ENCODE data around the gene CRPPA.
"Not testable (repeated sequence)": the region's sequence is repeated elsewhere in the genome, so short reads cannot be mapped to it uniquely, and the experiment has no call there.

- not testable (repeated sequence) for TF ChIP-seq CTCF (IDR thresholded peaks at IDR 0.05); EP300 (IDR thresholded peaks at IDR 0.05; ENCODE audit: low read depth); POLR2AphosphoS5 (IDR thresholded peaks at IDR 0.05); POLR2A (IDR thresholded peaks at IDR 0.05)
Observed at GRCh38 chr7:16383103-16383502, 38.2 kb downstream of the CRPPA start.
